ENCODE results near the gene WDR83.
"Not testable (repeated sequence)": the region's sequence is repeated elsewhere in the genome, so short reads cannot be mapped to it uniquely, and the experiment has no call there.

WDR83 gene

DNA sequence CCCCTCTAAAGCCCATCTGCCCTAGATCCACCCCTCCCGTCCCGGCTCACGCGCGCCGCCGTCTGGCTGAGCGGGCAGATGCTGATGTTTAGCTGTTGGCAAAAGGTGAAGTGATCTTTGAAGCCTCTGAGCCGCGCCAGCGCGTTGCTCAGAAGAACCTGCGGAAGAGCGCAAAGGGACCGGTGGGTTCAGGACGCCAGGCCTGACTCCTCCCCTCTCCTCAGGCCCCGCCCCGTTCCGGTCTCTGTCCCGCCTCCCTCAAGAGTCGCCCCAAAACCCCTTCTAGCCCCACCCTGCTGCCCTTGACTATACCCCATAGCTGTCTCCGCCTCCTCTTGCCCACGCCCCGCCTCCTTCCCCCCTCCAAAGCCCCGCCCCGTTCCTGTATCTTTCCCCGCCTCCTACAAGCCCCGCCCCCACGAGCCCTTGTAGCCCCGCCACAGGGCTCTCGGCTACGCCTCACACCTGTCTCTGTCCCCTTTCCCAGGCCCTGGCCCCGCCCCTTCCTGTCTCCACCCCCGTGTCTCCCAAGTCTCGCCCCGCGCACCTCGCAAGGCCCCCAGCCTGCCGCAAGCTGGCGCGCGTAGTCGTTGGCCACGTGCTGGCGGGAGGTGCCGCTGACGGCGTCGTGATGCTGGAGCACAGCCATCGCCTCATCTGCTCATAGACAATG, 9.6 kb upstream of the WDR83 start:
- no peak for DNase-seq

DNA sequence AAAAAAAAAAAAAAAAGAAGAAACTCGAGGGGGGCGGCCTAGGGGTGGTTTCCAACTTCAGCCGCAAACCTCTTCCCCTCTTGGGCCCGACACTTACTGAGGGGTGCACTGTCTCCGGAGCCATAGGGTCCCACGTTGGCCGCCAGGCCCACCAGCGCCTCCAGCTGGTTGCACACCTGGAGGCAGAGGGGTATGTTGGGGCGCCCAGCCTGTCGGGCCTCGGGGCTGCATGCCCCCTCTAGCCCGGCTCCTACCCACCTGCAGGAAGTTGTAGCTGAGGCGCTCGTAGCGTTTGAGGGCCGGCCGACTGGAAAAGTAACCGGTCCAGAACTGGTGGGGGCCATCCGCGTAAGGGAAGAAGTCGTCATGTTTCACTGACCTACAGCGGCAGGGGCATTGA, 8.6 kb upstream of the WDR83 start:
- DNase-seq, result no peak

DNA sequence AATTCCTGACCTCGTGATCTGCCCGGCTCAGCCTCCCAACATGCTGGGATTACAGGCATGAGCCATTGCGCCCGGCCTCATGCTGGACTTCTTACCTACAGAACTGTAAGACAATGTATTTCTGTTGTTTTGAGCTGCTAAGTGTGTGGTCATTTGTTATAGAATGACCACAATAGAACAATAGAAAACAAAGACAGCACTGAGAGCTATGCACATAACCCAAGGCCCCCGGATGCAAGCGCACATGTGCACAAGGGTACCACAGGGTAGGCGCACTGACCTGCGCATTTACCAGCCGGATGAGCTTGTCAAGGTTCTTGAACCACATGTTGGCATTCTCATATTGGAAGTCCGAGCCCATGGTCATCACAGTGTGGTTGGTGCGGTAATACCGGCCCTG, 5.6 kb upstream of the WDR83 start:
- DNase-seq, result no peak

DNA sequence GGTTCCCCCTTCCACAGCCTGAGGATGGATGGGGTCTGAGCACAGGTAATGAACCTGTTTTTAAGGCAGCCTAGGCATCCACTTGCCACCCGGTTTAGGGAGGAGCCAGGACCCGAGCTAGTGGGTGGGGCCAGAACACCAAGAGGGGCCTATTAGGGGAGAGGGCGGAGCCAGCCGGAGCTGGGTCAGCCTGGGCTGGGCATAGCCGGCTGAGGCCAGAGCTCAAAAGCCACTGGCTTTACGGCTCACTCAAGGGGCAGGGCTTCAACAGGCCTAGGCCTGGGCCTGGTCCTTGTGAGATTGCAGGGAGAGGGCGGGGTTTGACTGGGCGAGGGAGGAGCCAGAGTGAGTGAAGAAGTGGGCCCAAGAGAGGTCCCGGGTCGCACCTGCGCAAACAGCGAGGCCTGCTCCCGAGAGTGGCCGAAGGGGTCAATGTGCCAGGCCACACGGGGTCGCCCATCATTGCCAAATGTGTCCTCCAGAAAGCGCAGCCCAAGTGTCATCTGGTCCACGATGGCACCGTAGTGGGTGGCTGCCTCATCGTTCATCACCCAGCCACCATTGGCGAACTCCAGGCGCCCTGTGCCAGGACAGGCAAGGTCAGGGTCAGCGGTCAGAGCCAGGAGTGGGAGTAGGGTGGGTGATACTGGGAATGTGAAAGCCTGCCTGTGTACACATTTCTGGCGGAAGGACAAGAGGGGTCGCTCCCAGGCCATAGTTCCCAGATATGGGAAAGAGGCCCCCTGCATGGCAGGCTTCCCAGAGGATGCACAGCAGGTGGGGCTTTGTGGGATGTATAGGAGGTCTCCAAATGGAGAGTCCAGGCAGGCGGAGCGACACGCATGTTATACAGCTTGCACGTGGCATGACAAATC, 2.0 kb upstream of the WDR83 start:
- DNase-seq, result no peak

DNA sequence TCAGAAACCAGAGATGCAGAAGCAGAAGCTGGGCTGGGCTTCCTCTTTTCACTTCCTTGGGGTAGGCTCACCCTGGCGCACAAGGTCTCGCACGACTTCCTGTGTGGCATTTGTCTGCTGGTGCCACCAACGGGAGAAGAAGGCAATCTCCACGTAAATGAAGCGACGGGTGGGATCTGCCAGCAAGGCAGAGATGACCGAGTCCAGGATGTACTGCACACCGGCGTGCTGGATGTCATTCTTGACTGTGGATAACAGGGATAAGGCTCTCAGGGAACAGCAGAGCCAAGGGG, 1.4 kb upstream of the WDR83 start:
- DNase-seq, result no peak

DNA sequence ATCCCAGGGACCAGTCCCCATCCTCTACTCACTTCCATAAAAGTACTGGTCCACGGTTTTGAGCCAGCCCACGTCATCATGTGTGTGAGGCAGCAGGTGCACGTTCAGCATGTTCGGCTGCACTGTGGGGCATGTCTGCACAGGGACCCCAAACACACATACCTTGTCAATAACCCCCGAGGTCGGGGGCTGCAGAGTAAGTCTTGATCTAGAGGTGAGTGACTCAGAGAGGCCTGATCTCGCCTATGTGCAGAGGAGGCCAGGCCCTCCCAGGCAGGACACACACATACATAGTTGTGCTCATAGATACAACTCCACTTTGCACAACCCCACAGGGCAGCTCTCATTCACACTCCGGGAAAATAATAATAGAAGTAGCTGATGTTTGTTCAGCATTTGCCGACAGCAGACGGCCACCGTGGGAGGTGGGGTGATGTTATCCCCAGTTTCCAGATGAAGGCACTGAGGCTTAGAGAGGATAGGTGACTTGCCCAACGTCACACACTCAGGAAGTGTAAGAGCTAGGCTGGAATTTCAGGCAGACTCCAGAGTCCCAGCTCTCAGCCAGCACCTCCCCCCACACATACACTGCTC, 839 bp upstream of the WDR83 start:
- DNase-seq, result no peak

DNA sequence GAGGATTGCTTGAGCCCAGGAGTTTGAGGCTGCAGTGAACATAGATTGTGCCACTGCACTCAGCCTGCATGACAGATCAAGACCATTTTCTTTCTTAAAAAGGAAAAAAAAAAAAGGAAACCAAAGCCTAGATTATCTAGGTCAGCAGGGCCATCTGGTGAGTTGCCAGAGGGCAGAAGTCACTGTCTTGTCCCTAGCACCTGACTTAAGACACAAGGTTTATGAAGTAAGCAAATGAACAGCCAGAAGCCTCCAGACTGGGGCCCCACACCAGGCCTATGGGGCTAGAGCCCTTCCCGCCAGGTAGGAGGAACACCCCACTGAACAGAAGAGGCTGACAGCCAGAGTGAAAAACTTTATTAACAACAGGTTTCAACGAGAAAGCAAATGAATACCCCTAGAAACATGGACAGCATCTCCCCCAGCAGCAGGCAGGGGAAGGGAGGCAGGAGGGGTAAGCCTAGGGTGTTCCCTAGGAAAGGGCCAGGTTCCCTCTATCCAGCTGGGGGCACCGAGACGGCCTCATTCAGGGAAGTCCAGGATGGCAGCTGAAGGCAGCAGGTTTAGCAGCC, 1.2 kb downstream of the WDR83 start:
- DNase-seq, result no peak

DNA sequence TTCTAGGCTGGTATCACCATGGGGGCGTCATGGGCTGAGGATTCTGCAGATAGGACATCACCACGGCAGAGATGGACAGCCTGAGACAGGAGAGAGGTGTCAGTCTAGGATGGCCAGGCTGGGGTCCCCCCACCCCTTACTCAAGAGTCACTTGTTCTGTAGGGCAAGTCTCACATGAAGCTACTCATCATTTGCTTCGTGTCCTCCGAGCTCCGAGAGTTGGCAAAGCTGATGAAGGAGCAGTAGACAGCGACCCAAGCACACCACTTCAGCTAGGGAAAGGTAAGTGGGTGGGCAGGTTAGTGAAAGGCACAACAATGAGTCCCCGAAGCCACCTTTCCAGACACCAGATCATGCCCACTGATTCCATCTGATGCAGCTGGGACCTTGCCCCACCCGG, 1.7 kb downstream of the WDR83 start:
- DNase-seq, result no peak

DNA sequence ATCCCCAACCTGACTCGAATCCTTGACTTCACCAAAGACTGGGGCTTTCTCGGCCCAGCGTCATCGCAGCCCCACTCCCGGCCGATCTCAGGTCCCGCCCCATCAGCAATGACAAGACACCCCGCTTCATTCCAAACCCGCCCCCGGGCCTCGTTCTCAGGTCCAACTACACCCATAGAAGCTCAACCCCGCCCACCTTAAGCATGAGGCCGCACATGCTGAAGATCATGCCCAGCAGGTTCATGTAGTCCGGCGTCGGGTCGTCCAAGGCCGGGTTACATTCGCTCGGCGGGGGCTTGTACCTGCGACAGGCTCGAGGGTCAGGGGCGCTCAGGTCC, 2.3 kb downstream of the WDR83 start:
- DNase-seq, result no peak

DNA sequence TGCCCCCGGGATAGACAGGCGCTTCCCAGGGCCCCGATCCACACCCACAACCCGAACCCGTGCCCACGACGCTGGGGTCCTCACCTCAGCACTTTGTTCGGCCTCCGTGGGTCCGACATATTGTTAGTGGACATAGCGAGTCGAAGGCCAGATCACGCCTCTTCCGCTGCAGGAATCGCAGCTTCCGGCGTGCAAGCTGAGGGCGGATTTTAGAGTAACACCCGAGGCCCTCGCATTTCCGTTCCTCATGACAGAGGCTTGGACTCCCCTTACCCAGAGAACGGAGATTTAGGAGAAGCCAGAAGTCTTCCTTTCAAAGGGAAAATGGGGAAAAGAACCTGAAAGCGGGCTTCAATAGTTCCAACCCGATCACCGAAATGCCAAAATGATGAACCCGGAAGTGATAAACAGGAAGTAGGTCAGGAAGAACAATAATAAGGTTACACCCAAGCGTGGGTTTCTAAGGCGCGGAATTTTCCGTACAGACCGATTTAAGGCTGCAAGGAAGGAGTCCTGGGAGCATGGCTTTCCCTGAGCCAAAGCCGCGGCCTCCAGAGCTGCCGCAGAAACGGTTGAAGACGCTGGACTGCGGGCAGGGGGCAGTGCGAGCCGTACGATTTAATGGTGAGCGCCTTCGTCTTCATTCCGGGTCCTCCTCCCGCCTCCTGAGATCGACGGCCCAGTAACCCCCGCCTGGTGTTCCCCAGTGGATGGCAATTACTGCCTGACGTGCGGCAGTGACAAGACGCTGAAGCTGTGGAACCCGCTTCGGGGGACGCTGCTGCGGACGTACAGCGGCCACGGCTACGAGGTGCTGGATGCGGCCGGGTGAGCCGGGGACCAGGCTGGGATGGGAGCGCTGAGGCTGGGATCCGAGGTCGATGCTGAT, 2.9 kb downstream of the WDR83 start:
- peak; percentile 86 for DNase-seq

DNA sequence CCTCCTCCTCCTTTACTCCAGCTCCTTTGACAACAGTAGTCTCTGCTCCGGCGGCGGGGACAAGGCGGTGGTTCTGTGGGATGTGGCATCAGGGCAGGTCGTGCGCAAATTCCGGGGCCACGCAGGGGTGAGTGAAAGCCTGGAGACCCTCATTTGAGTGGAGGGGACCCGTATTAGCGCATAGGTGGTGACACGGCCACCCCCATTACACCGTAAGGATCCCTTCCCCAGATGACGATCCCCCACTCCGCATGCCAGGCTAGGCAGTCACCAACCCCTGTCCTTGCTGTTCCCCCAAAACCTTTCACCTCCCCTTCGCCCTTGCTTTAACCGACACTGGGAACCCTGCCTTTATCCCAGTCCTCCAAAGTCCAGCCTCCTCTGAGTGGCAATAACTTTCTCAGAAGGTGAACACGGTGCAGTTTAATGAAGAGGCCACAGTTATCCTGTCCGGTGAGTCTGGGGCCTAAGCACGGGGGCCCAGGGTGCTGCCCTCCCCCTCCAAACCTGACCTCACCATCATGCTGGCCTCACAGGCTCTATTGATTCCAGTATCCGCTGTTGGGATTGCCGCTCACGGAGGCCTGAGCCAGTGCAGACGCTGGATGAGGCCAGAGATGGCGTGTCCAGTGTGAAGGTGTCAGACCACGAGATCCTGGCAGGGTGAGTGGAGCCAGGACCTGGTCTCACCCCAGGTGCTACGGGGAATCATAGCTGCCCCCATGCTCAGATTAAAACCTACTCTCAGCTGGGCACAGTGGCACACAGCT, 3.7 kb downstream of the WDR83 start:
- no peak for DNase-seq

DNA sequence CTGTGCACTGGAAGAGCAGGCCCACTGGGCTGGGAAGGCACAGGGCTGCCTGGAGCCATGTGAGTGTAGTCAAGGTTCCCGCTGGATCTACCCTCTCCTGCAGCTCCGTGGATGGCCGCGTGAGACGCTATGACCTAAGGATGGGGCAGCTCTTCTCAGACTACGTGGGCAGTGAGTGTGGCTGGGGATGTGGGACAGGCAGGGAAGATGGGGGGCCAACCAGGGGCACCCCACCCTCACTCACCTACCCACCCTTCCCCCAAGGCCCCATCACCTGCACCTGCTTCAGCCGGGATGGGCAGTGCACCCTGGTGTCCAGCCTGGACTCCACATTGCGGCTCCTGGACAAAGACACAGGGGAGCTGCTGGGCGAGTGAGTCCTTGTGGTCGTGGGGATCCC, 6.1 kb downstream of the WDR83 start:
- DNase-seq, result no peak

DNA sequence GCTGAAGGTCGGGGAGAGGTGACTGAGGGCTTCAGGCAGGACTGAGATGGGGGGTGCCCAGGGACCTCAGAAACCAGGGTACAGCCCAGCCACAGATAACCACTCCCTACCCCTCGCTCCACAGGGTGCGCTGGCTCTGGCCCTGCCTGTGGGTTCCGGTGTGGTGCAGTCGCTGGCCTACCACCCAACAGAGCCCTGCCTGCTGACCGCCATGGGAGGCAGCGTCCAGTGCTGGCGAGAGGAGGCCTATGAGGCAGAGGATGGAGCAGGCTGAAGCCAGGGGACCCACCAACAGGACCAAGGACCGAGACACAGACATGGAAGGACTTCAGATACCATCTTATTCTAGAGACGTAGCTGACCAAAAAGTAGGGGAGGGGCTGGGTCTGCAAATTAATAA, 8.8 kb downstream of the WDR83 start:
- DNase-seq, result no peak

DNA sequence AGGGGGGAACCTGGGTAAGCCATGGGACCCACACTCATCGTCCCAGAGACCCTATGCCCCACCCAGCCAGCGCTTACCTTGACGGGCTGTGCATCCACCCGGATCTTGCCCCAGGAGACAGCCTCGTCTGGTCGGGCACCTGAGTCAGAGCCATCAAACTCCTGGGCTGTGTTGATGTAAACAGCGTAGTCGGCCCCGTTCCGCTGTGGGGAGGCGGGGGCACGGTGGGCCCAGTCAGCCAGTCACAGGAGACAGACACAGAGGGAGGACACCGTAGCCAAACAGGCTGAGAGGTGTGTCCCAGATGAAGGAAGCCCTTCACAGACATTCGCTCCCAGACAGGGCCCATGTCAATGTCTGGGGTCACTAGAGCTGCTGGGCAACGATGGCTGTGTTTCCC, 9.3 kb downstream of the WDR83 start:
- DNase-seq, result no peak

DNA sequence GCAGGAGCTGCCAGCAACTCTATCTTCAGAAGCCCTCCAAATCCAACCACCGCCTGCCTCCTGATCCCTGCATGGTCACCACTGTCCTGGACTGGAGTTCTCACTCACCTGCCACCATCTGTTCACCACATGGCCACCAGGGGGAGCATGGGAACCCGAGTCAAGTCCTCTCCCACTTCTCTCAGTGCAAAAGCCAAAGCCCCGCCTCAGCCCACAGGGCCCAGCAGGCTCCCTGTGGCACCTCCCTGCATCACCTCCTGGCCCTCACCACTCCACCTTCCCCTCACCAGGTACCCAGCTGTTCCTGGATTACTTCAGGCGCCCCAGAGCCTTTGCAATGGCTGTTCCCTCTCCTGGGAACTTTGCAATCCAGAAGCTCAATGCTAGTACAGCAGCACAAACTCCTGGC, 9.8 kb downstream of the WDR83 start:
- DNase-seq, result peak; percentile 61

DNA sequence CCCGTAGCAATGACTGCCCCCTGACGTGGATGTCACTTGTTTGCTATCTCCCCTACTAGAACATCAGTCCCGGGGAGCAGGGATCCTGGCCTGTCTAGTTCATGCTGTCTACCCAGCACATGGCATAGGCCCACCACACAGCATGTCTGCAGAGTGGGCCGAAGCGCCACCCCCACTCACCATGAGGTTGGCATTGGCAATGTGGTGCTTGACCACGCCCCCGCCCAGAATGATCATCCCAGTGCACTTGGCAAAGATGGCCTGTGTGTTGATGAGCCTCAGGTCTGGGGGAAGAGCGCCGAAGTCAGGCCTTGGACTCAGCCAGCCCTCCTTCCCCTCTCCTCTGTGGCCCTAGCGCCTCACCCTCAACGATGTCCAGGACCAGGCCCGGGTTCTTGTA, 10.3 kb downstream of the WDR83 start:
- no peak for DNase-seq

DNA sequence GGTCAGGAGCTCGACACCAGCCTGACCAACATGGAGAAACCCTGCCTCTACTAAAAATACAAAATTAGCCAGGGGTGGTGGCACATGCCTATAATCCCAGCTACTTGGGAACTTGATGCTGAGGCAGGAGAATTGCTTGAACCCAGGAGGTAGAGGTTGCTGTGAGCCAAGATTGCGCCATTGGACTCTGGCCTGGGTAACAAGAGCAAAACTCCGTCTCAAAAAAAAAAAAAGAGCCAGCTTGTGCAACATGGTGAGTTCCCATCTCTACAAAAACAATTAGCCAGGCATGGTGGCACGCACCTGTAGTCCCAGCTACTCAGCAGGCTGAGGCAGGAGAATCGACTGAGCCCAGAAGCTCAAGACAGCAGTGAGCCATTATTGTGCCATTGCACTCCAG, 11.4 kb downstream of the WDR83 start:
- not testable (repeated sequence) for DNase-seq

DNA sequence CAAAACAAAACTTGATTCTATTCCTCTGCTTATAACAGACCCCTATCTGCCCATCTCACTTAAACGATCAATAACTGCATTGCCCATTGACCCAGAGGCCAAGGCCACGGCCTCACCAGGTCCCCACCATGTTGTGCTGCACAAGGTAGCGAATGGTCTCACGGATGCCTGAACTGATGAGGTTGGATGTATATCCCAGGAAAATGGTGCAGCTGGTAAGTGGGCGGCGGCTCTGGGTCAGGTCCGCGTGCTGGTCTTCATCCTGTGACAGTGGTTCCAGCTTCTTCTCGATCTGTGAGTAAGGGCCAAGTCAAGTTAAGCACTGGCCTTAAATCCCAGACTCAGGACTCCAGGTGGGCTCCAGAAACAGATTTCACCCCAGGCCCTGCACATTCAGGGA, 13.4 kb downstream of the WDR83 start:
- no peak for DNase-seq

DNA sequence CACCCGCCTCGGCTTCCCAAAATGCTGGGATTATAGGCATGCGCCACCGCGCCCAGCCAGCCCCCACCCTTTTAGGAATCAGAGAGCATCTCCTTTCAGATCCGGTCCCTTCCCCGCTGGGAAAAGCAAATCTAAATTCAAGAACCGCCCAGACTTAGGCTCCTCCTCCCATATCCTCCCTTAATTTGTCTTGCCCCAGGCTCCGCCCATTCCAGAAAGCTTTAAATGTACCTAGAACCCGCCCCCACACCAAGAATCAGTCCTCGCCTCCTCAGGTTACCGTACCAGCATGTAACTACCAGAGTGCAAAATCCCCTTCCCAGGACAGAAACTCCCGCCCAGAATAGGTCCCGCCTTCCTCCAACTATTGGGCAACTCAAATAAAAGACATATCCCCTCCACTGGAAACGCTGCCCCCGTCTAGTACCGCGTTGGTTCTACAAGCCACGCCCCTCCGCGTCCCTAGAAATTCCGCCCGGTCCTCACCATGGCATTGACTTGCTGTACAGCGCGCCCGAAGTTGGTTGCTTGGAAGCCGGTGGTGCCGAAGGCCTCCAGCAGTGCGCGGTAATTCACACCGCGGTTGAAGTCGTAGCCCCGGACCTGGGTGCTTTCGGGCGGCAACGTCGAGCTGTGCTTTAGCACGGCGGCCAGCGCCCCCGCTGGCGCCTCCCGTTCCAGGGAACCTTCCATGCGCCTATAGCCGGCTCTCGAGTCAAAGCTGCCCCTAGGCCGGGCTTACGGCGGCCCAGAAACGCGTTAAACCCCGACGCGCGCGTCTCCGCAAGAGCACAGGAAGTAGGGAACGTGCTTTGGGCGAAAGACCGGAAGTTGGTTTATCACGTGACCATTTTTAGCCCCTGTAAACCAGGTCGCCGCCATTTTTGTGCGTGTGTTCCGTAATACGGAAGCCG, 14.7 kb downstream of the WDR83 start, which contains the start of gene DHPS:
DHPS (minus strand) TSS at position 807 of the 914 bp plus-strand sequence; CDS start at position 693, 114 bp downstream.
- DNase-seq, result peak; percentile 89

DNA sequence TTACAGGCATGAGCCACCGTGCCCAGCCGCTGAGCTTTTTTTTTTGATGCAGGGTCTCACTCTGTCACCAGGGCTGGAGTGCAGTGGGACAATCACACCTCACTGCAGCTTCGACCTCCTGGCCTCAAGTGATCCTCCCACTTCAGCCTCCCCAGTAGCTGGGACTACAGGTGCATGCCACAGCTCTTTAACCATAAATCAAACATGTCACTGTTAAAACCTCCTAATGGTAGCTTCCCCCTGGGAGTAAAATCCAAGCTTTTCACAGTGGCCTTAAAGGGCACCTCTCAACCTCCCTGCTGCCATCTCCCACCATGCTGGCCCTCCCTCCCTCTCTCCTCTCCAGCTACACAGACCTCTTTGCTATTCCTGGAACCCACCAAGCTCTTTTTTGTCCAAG, 19.2 kb downstream of the WDR83 start:
- DNase-seq, result no peak

Measured in NCI-H2227 treated with DMSO at 0.1 percent for 48 hours (cell line).